Neural cell (in vitro differentiated cells): Measurements from ENCODE around the gene MRPL44. TPM values are rescaled to one million over a fixed set of nuclear protein-coding genes. Genes with fewer than 3 reads are reported as not detected.

Source experiments
- H2AFZ ChIP-seq: fragments of 200-600, 300-800 bp; sonication (generic), shearing (Covaris generic); 2 replicates; pipeline ENCODE4 v1.6.0; 2014; ENCODE audit warnings: low read depth, mild to moderate bottlenecking, antibody characterized with exemption, low read length, moderate library complexity
- H3F3A ChIP-seq: fragments of 200-600 bp; shearing (Covaris generic); 2 replicates; pipeline ENCODE4 v1.6.1; 2016; ENCODE audit warnings: mild to moderate bottlenecking, moderate library complexity, mixed read lengths, antibody characterized with exemption, low read length; ENCODE audit not compliant: insufficient read depth, poor library complexity, severe bottlenecking
- H3K27ac ChIP-seq: fragments of 200-600, 300-800 bp; sonication (generic), shearing (Covaris generic); 2 replicates; pipeline ENCODE4 v1.5.1; 2014; ENCODE audit warnings: mild to moderate bottlenecking, low read length, moderate library complexity
- H3K27me3 ChIP-seq: fragments of 300-800, 200-600 bp; sonication (generic), shearing (Covaris generic); 2 replicates; pipeline ENCODE4 v1.6.0; 2014; ENCODE audit warnings: mild to moderate bottlenecking, low read depth, low read length, moderate library complexity; ENCODE audit not compliant: insufficient read depth
- H3K36me3 ChIP-seq: fragments of 300-800, 200-600 bp; sonication (generic), shearing (Covaris generic); 2 replicates; pipeline ENCODE4 v1.5.1; 2014; ENCODE audit warnings: mild to moderate bottlenecking, antibody characterized with exemption, low read length, moderate library complexity; ENCODE audit not compliant: insufficient read depth
- H3K4me2 ChIP-seq: fragments of 300-800, 200-600 bp; sonication (generic), shearing (Covaris generic); 2 replicates; pipeline ENCODE4 v1.6.0; 2014; ENCODE audit warnings: mild to moderate bottlenecking, low read length
- H3K4me3 ChIP-seq: fragments of 300-800, 200-600 bp; sonication (generic), shearing (Covaris generic); 2 replicates; pipeline ENCODE4 v1.5.1; 2014; ENCODE audit warnings: mild to moderate bottlenecking, low read length, moderate library complexity
- H3K79me2 ChIP-seq: fragments of 200-600 bp; shearing (Covaris generic); replicated peaks from 2 replicates; pipeline ENCODE4 v1.6.0; 2014; ENCODE audit warnings: mild to moderate bottlenecking, low read length, moderate library complexity; ENCODE audit not compliant: insufficient read depth
- H3K9ac ChIP-seq: fragments of 300-800, 200-600 bp; sonication (generic), shearing (Covaris generic); 2 replicates; pipeline ENCODE4 v1.6.1; 2016; ENCODE audit warnings: mild to moderate bottlenecking, low read length, mixed read lengths
- H3K9me2 ChIP-seq: fragments of 200-600 bp; shearing (Covaris generic); 2 replicates; pipeline ENCODE4 v1.6.1; 2016; ENCODE audit warnings: mild to moderate bottlenecking, low read length, mixed read lengths; ENCODE audit not compliant: insufficient read depth
- H3K9me3 ChIP-seq: fragments of 200-600, 300-800 bp; sonication (generic), shearing (Covaris generic); 2 replicates; pipeline ENCODE4 v1.6.1; 2016; ENCODE audit warnings: mild to moderate bottlenecking, mixed run types, low read length, moderate library complexity, mixed read lengths
- H4K20me1 ChIP-seq: fragments of 200-600 bp; shearing (Covaris generic); 2 replicates; pipeline ENCODE4 v1.6.1; 2016; ENCODE audit warnings: mild to moderate bottlenecking, mixed run types; ENCODE audit not compliant: insufficient read depth
- CTCF ChIP-seq: fragments of 450-650 bp; IDR thresholded peaks from 2 replicates; pipeline ENCODE4 v1.5.1; 2014; ENCODE audit warnings: antibody characterized with exemption, mild to moderate bottlenecking, moderate library complexity; ENCODE audit not compliant: poor library complexity, severe bottlenecking
- EP300 ChIP-seq: fragments of 450-650 bp; conservative IDR thresholded peaks from 2 replicates; pipeline ENCODE4 v1.6.1; 2014; ENCODE audit warnings: antibody characterized with exemption, mild to moderate bottlenecking, moderate library complexity; ENCODE audit not compliant: poor library complexity, severe bottlenecking
- EZH2 ChIP-seq: fragments of 200-600, 300-800 bp; shearing (Covaris generic), sonication (generic); IDR thresholded peaks from 2 replicates; pipeline ENCODE4 v1.6.1; 2014; ENCODE audit warnings: antibody characterized with exemption, low read length, borderline replicate concordance, mild to moderate bottlenecking; ENCODE audit not compliant: insufficient read depth, poor library complexity, severe bottlenecking
- MXI1 ChIP-seq: fragments of 450-650 bp; conservative IDR thresholded peaks from 2 replicates; pipeline ENCODE4 v1.6.1; 2014; ENCODE audit warnings: antibody characterized with exemption, mild to moderate bottlenecking; ENCODE audit not compliant: poor library complexity, severe bottlenecking
- POLR2AphosphoS5 ChIP-seq: IDR thresholded peaks from 2 replicates; pipeline ENCODE4 v1.6.1; 2012
- RAD21 ChIP-seq: fragments of 450-650 bp; conservative IDR thresholded peaks from 2 replicates; pipeline ENCODE4 v1.6.1; 2014; ENCODE audit warnings: antibody characterized with exemption, mild to moderate bottlenecking, moderate library complexity
- REST ChIP-seq: IDR thresholded peaks from 2 replicates; pipeline ENCODE4 v1.6.1; 2012; ENCODE audit warnings: borderline replicate concordance
- SMC3 ChIP-seq: fragments of 450-650 bp; conservative IDR thresholded peaks from 2 replicates; pipeline ENCODE4 v1.6.1; 2014; ENCODE audit warnings: antibody characterized with exemption, mild to moderate bottlenecking, moderate library complexity; ENCODE audit not compliant: poor library complexity
- TAF1 ChIP-seq: IDR thresholded peaks from 2 replicates; pipeline ENCODE4 v1.6.1; 2012; ENCODE audit warnings: low read depth
- polyA plus RNA-seq: library from polyadenylated mRNA; depleted of rRNA; stranded (reverse); fragments of >200 nt; gene quantifications from 2 replicates; pipeline ENCODE4 v1.2.3, GENCODE V29; 2014

The MRPL44 gene
- polyA plus RNA-seq, 1 donor from 2014 or later = 70.6 TPM

GRCh38 chr2:223996391-223996790 is 39.1 kb downstream of the MRPL44 start:
- Histone ChIP-seq H3K4me2 (no peak overlapping the region), H3K79me2 (no peaks in the 10 kb centered on the region), H3K9me2 (no peaks in the 10 kb centered on the region), H3K9me3 (no peaks in the 10 kb centered on the region), H3F3A (no peaks in the 10 kb centered on the region), H4K20me1 (no peaks in the 10 kb centered on the region), H3K36me3 (no peaks in the 10 kb centered on the region), H3K27me3 (no peaks in the 10 kb centered on the region), H3K9ac (no peak overlapping the region), H3K4me3 (no peak overlapping the region), H3K27ac (no peak overlapping the region), H2AFZ (no peak overlapping the region)
- TF ChIP-seq REST = no peak
- TF ChIP-seq EZH2 = no peak
- TF ChIP-seq POLR2AphosphoS5 = no peak
- no peak for TF ChIP-seq TAF1
- no peak for TF ChIP-seq RAD21
- TF ChIP-seq EP300 = no peak
- no peak for TF ChIP-seq SMC3
- no peak for TF ChIP-seq CTCF
- no peak for TF ChIP-seq MXI1

GRCh38 chr2:223997938-223998337 is 40.7 kb downstream of the MRPL44 start:
- Histone ChIP-seq H3K9ac (no peak overlapping the region), H3K9me3 (no peaks in the 10 kb centered on the region), H3K27me3 (no peaks in the 10 kb centered on the region), H3K79me2 (no peaks in the 10 kb centered on the region), H3K4me3 (no peak overlapping the region), H3F3A (no peaks in the 10 kb centered on the region), H2AFZ (no peak overlapping the region), H3K9me2 (no peaks in the 10 kb centered on the region), H3K27ac (no peak overlapping the region), H4K20me1 (no peaks in the 10 kb centered on the region), H3K36me3 (no peaks in the 10 kb centered on the region), H3K4me2 (no peak overlapping the region)
- TF ChIP-seq POLR2AphosphoS5 = no peak
- TF ChIP-seq TAF1 = no peak
- no peak for TF ChIP-seq EZH2
- TF ChIP-seq SMC3 = no peak
- TF ChIP-seq CTCF = no peak
- TF ChIP-seq REST = no peak
- no peak for TF ChIP-seq RAD21
- TF ChIP-seq EP300 = no peak
- no peak for TF ChIP-seq MXI1
